ENCODE results near the gene PTPRD.

Gene PTPRD

GRCh38 chr9:8715788-8716187 is 1897.0 kb downstream of the PTPRD start:
- DNase-seq (ENCODE audit: low read depth), result no peak
- no peak for TF ChIP-seq CTCF (IDR thresholded peaks at IDR 0.05; ENCODE audit: insufficient read depth, low read depth, low read length, missing control alignments)
- no peak overlapping the region for H3K4me3 ChIP-seq (ENCODE audit: low read length)

- TF ChIP-seq CTCF (IDR thresholded peaks at IDR 0.05; ENCODE audit: insufficient read depth, low read depth, low read length, missing control alignments), result no peak
- no peak for DNase-seq (ENCODE audit: low read depth)
- H3K4me3 ChIP-seq (ENCODE audit: low read length), result no peak overlapping the region
These were observed 1899.0 kb downstream of the PTPRD start for GRCh38 chr9:8713811-8714165.

DNA sequence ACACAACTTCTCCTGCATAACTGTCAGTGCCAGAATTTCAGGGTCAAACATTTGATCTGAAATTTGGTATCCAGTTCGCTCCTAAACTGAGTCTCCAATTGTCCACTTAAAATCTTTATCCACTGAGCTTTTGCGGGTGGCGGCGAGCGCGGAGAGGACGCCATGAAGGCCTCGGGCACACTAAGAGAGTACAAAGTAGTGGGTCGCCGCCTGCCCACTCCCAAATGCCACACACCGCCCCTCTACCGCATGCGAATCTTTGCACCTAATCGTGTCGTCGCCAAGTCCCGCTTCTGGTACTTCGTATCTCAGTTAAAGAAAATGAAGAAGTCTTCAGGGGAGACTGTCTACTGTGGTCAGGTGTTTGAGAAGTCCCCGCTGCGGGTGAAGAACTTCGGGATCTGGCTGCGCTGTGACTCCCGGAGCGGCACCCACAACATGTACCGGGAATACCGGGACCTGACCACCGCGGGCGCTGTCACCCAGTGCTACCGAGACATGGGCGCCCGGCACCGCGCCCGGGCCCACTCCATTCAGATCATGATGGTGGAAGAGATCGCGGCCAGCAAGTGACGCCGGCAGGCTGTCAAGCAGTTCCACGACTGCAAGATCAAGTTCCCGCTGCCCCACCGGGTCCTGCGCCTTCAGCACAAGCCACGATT is 1899.5 kb downstream of the PTPRD start:
- no peak for TF ChIP-seq CTCF (IDR thresholded peaks at IDR 0.05; ENCODE audit: insufficient read depth, low read depth, low read length, missing control alignments)
- no peak for DNase-seq (ENCODE audit: low read depth)
- no peak overlapping the region for H3K4me3 ChIP-seq (ENCODE audit: low read length)

- no peak overlapping the region for H3K4me3 ChIP-seq (ENCODE audit: low read length)
- no peak for TF ChIP-seq CTCF (IDR thresholded peaks at IDR 0.05; ENCODE audit: insufficient read depth, low read depth, low read length, missing control alignments)
- no peak for DNase-seq (ENCODE audit: low read depth)
These were observed 1903.1 kb downstream of the PTPRD start for GRCh38 chr9:8709731-8710130.

GRCh38 chr9:8708728-8709127 is 1904.1 kb downstream of the PTPRD start:
- no peak for DNase-seq (ENCODE audit: low read depth)
- TF ChIP-seq CTCF (IDR thresholded peaks at IDR 0.05; ENCODE audit: insufficient read depth, low read depth, low read length, missing control alignments), result no peak
- no peak overlapping the region for H3K4me3 ChIP-seq (ENCODE audit: low read length)

- no peak overlapping the region for H3K4me3 ChIP-seq (ENCODE audit: low read length)
- TF ChIP-seq CTCF (IDR thresholded peaks at IDR 0.05; ENCODE audit: insufficient read depth, low read depth, low read length, missing control alignments), result no peak
- DNase-seq (ENCODE audit: low read depth), result no peak
These were observed 1905.8 kb downstream of the PTPRD start for GRCh38 chr9:8706998-8707397.

- TF ChIP-seq CTCF (IDR thresholded peaks at IDR 0.05; ENCODE audit: insufficient read depth, low read depth, low read length, missing control alignments), result no peak
- no peak for DNase-seq (ENCODE audit: low read depth)
- no peak overlapping the region for H3K4me3 ChIP-seq (ENCODE audit: low read length)
These were observed 1906.3 kb downstream of the PTPRD start for GRCh38 chr9:8706531-8706930.

Measured in epithelial cell of esophagus (primary cell).